Measurements from ENCODE around the gene DEPDC1B.

GRCh38 chr5:60577116-60577515 lies 122.8 kb downstream of the DEPDC1B start:
- TF ChIP-seq, protein P1, sequence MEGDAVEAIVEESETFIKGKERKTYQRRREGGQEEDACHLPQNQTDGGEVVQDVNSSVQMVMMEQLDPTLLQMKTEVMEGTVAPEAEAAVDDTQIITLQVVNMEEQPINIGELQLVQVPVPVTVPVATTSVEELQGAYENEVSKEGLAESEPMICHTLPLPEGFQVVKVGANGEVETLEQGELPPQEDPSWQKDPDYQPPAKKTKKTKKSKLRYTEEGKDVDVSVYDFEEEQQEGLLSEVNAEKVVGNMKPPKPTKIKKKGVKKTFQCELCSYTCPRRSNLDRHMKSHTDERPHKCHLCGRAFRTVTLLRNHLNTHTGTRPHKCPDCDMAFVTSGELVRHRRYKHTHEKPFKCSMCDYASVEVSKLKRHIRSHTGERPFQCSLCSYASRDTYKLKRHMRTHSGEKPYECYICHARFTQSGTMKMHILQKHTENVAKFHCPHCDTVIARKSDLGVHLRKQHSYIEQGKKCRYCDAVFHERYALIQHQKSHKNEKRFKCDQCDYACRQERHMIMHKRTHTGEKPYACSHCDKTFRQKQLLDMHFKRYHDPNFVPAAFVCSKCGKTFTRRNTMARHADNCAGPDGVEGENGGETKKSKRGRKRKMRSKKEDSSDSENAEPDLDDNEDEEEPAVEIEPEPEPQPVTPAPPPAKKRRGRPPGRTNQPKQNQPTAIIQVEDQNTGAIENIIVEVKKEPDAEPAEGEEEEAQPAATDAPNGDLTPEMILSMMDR (conservative IDR thresholded peaks at IDR 0.05; ENCODE audit: low read depth in 2 of 2), result no peak
- no peak for TF ChIP-seq EZH2 (IDR thresholded peaks at IDR 0.05; ENCODE audit: low read depth, unreplicated experiment)
- no peak for TF ChIP-seq POLR2AphosphoS5 (IDR thresholded peaks at IDR 0.05; ENCODE audit: low read depth)

All from GM23338 (cell line).